Nephron (organoid): ENCODE results near the gene PCK2.

Experiments
- H3K27ac Mint-ChIP-seq, 3 experiments: 2 replicates each; pipeline ENCODE4 v1.8.0; 2020; ENCODE audit warnings: mixed read lengths in 3 of 3, mild to moderate bottlenecking in 2 of 3, moderate library complexity in 1 of 3
- H3K27me3 Mint-ChIP-seq: 2 replicates; pipeline ENCODE4 v1.8.0; 2021; ENCODE audit warnings: low read depth, mild to moderate bottlenecking, moderate library complexity, mixed read lengths
- H3K36me3 Mint-ChIP-seq: 2 replicates; pipeline ENCODE4 v1.8.0; 2020; ENCODE audit warnings: low read depth, mixed read lengths
- H3K4me1 Mint-ChIP-seq: 2 replicates; pipeline ENCODE4 v1.8.0; 2020; ENCODE audit warnings: mixed read lengths
- H3K4me3 Mint-ChIP-seq, 3 experiments: 2 replicates each; pipeline ENCODE4 v1.8.0; 2020; ENCODE audit warnings: mild to moderate bottlenecking in 3 of 3, mixed read lengths in 3 of 3, moderate library complexity in 2 of 3
- H3K9me3 Mint-ChIP-seq: 2 replicates; pipeline ENCODE4 v1.8.0; 2020; ENCODE audit warnings: mixed read lengths
- TF ChIP-seq, protein P1 (sequence below), 3 experiments: fragments of 200-600 bp; sonication (generic); IDR thresholded peaks; one replicate each; pipeline ENCODE4 v1.5.0; 2021; ENCODE audit warnings: antibody characterized with exemption in 3 of 3; ENCODE audit not compliant: unreplicated experiment in 3 of 3

The PCK2 gene

DNA sequence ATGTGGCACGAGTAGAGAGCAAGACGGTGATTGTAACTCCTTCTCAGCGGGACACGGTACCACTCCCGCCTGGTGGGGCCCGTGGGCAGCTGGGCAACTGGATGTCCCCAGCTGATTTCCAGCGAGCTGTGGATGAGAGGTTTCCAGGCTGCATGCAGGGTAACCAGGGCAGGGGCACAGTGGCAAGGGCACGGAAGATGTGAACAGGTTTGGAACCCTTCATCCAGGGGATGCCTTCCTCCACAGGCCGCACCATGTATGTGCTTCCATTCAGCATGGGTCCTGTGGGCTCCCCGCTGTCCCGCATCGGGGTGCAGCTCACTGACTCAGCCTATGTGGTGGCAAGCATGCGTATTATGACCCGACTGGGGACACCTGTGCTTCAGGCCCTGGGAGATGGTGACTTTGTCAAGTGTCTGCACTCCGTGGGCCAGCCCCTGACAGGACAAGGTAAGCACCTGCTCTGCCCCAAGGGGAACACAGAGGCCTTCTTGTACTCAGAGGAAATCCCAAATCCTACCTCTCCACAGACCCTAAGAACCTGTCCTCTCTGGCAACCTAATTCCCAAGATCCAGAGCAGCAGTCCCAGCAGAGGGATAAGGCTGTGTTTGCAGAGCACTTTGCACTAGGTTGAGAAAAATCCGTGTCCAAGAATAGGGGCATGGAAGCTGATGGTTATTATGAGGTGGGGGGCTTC is 4.3 kb downstream of the PCK2 start:
- Mint-ChIP-seq H3K27me3 (peaks cover 7% of the 10 kb centered on the region), H3K27ac (no peak overlapping the region), H3K4me3 (no peak overlapping the region), H3K36me3 (peaks cover 4% of the 10 kb centered on the region), H3K4me1 (peaks cover 15% of the 10 kb centered on the region), H3K9me3 (no peaks in the 10 kb centered on the region)
- TF ChIP-seq, protein P1, sequence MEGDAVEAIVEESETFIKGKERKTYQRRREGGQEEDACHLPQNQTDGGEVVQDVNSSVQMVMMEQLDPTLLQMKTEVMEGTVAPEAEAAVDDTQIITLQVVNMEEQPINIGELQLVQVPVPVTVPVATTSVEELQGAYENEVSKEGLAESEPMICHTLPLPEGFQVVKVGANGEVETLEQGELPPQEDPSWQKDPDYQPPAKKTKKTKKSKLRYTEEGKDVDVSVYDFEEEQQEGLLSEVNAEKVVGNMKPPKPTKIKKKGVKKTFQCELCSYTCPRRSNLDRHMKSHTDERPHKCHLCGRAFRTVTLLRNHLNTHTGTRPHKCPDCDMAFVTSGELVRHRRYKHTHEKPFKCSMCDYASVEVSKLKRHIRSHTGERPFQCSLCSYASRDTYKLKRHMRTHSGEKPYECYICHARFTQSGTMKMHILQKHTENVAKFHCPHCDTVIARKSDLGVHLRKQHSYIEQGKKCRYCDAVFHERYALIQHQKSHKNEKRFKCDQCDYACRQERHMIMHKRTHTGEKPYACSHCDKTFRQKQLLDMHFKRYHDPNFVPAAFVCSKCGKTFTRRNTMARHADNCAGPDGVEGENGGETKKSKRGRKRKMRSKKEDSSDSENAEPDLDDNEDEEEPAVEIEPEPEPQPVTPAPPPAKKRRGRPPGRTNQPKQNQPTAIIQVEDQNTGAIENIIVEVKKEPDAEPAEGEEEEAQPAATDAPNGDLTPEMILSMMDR (IDR thresholded peaks at IDR 0.05; ENCODE audit: unreplicated experiment in 3 of 3), result no peak

GRCh38 chr14:24098927-24099813 is 5.1 kb downstream of the PCK2 start:
- Mint-ChIP-seq H3K36me3 (peaks cover 12% of the 10 kb centered on the region), H3K27ac (no peak overlapping the region), H3K27me3 (peaks cover 7% of the 10 kb centered on the region), H3K4me3 (no peak overlapping the region), H3K9me3 (no peaks in the 10 kb centered on the region), H3K4me1 (peaks cover 15% of the 10 kb centered on the region)
- TF ChIP-seq, protein P1 (IDR thresholded peaks at IDR 0.05; ENCODE audit: unreplicated experiment in 3 of 3), result no peak

- TF ChIP-seq, protein P1 (IDR thresholded peaks at IDR 0.05; ENCODE audit: unreplicated experiment in 3 of 3), result no peak
- Mint-ChIP-seq H3K36me3 (peaks cover 15% of the 10 kb centered on the region), H3K4me3 (no peak overlapping the region), H3K9me3 (no peaks in the 10 kb centered on the region), H3K27ac (no peak overlapping the region), H3K4me1 (peaks cover 4% of the 10 kb centered on the region), H3K27me3 (peaks cover 4% of the 10 kb centered on the region)
Measured at GRCh38 chr14:24100197-24100981, 6.3 kb downstream of the PCK2 start.

GRCh38 chr14:24100982-24101494 is 6.9 kb downstream of the PCK2 start:
- H3K9me3 Mint-ChIP-seq, result no peaks in the 10 kb centered on the region
- TF ChIP-seq, protein P1 (IDR thresholded peaks at IDR 0.05; ENCODE audit: unreplicated experiment in 3 of 3), result no peak
- H3K36me3 Mint-ChIP-seq, result peaks cover 15% of the 10 kb centered on the region

DNA sequence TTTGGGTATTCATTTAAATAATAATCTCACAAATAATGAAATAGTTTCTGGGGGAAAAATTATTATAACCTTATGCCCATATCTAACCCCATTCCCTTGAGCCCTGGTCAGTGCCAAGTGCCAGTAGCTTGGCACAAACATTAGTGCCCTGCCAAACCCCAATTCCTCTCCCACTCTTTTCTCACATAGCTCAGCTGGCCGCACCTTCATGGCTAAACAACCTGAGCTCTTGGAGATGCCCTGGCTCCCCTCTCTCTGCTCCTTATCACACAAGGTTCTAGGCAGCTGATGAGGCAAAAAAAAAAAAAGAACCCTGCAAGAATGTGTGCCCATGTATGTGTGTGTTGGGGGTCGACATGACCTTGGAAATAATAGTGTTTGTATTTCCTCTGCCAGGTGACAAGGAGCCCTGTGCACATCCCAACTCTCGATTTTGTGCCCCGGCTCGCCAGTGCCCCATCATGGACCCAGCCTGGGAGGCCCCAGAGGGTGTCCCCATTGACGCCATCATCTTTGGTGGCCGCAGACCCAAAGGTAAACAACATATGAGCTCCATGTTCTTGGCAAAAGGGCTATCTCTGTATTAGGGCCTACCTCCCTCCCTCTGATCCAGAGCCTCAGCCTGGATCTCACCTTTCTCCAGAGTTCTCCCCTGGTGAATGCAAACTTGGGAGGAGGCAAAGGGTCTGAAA is 8.4 kb downstream of the PCK2 start:
- Mint-ChIP-seq H3K4me1 (no peaks in the 10 kb centered on the region), H3K9me3 (no peaks in the 10 kb centered on the region), H3K36me3 (peaks cover 15% of the 10 kb centered on the region), H3K27me3 (no peaks in the 10 kb centered on the region), H3K27ac (no peak overlapping the region), H3K4me3 (no peak overlapping the region)
- TF ChIP-seq, protein P1 (IDR thresholded peaks at IDR 0.05; ENCODE audit: unreplicated experiment in 3 of 3), result no peak

More at GRCh38 chr14:24100982-24101494, 6.9 kb downstream of the PCK2 start:
- Mint-ChIP-seq H3K4me3 (no peak overlapping the region), H3K4me1 (no peaks in the 10 kb centered on the region), H3K27me3 (no peaks in the 10 kb centered on the region), H3K27ac (no peak overlapping the region)
